Fibroblast of pulmonary artery (primary cell): ENCODE data around the gene ASGR1.

Experiments used
- DNase-seq: peaks from one replicate; pipeline ENCODE4 v3.0.0-alpha.2; 2010; ENCODE audit warnings: low read depth
- H3K4me3 ChIP-seq: replicated peaks from 2 replicates; pipeline ENCODE4 v1.5.1; 2011; ENCODE audit warnings: low read depth, mild to moderate bottlenecking, control low read depth, low read length, moderate library complexity
- TF ChIP-seq, protein P1 (sequence below): IDR thresholded peaks from 2 replicates; pipeline ENCODE4 v1.5.1; 2011; ENCODE audit warnings: mild to moderate bottlenecking, control low read depth, low read length, inconsistent platforms; ENCODE audit errors: missing control alignments

The ASGR1 gene

DNA sequence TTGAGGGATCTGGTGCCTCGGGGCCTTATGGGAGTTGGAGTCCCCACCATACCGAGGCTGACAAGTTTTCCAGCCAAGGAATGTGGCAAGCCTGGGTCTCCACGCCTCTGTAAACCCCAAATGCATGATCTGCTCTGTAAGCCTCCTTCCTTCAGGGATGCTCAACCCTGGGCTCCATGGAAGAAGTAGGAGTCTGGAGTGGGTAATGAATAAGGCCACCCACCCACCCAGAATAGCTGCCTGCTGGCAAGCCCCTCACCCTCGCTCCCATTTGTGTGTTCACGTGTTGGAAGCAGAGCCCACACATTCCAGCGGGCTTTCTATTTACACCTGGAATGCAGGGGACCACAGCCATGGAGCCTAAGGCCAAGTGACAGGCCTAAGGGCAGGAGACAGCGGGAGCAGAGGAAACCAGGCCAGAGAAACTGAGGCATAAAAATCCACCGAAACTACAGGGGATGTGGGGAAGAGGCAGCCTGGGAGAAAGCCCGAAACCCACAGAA, 36.0 kb upstream of the ASGR1 start:
- H3K4me3 ChIP-seq = peak overlapping the region; percentile 61
- TF ChIP-seq, protein P1, sequence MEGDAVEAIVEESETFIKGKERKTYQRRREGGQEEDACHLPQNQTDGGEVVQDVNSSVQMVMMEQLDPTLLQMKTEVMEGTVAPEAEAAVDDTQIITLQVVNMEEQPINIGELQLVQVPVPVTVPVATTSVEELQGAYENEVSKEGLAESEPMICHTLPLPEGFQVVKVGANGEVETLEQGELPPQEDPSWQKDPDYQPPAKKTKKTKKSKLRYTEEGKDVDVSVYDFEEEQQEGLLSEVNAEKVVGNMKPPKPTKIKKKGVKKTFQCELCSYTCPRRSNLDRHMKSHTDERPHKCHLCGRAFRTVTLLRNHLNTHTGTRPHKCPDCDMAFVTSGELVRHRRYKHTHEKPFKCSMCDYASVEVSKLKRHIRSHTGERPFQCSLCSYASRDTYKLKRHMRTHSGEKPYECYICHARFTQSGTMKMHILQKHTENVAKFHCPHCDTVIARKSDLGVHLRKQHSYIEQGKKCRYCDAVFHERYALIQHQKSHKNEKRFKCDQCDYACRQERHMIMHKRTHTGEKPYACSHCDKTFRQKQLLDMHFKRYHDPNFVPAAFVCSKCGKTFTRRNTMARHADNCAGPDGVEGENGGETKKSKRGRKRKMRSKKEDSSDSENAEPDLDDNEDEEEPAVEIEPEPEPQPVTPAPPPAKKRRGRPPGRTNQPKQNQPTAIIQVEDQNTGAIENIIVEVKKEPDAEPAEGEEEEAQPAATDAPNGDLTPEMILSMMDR = no peak
- DNase-seq = no peak

DNA sequence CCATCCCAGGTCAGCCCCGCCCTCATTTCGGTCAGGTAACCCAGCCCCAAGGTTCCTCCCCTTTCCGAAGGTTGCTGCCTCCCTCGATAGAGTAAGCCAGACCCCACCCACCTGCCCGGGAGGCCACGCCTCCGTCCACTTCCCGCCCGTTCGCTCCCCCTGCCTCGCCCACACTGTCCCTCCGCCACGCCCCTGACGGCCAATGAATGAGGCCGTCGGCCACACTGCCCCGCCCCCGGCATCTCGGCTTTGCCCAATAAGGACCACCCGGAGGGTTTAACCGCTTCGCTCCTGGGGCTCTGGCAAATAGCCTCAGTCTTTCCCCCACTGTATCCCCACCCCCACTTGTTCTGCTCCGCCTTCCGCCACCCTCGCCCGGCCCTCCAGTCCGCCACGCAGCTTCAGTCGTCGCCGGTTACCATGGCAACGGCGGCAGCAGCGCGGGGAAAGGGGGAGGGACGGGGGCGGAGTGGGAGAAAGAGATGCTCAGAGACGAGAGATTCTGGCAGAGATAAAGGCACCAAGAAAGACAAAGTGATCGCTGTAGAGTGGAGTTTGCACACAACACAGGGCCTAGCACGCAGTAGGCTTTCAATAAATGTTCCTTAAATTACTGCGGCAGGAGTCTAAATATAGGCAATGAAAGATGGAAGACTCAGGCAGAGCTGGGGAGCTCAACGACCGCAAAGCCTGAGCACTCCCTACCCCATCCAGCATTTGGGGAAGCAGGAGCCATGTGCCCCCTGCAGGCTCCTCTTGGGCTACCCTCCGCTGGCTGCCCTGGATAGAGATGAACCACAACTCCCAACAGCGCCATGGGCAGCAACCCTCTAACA, 35.3 kb upstream of the ASGR1 start:
- TF ChIP-seq, protein P1 = peak; percentile 57
- H3K4me3 ChIP-seq = peak overlapping the region; percentile 61
- peak; percentile 96 for DNase-seq

DNA sequence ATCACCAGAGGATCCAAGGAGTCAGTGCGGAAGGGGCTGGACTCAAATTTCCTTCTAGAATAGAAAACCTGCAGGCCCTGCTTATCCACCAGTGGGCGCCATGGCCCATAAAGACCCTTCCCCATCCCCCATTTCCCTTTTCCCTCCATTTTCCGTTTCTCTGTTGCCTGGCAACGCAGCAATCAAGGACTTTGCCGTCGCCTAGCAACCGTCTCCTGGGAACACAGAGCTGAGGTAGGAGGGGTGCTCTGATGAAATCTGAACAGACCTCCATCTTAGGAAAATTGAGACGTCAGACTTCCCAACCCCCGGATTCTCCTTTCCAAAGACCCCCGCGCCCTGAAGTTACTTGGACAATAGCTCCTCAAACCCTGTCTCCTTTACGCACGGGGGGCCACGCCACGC, 34.7 kb upstream of the ASGR1 start:
- peak overlapping the region; percentile 61 for H3K4me3 ChIP-seq
- peak; percentile 84 for DNase-seq

DNA sequence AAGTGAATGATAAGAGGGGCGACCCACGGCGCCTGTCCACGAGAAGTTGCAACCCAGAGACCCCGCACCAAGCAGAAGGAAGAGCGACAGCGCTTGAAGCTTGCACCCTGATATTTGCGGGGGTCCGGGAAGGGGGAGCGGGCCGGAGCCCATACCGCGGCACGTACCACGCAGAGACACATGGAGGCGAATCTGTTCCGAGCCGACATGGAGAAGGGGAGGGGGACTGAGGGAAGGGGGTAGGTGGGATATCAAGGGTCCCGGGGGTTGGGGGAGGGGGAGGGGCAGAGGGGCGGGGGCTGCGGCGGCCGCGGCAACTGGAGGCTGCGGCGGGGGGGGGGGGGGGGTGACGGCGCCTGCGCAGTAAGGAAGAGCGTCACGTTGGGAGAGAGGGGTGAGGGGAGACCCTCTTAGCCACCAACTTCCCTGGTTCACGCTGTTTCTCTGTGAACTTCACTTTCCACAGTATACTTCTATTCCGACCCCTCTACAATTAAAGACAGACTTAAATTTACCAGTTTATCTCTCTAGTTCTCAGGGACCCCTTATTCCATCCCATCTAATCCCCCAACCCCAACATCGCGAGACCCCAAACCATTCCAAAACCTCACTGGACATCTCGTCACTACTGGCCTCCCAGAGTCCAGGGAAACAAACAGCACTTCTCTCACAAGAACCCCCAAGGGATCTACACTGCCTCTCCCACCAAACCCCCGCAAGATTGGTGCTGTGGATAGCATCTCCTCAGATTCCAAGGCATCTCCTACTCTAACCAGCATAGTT, 32.5 kb upstream of the ASGR1 start:
- TF ChIP-seq, protein P1 = no peak

More for the DNA sequence above, 34.7 kb upstream of the ASGR1 start:
- TF ChIP-seq, protein P1 = peak; percentile 33

DNA sequence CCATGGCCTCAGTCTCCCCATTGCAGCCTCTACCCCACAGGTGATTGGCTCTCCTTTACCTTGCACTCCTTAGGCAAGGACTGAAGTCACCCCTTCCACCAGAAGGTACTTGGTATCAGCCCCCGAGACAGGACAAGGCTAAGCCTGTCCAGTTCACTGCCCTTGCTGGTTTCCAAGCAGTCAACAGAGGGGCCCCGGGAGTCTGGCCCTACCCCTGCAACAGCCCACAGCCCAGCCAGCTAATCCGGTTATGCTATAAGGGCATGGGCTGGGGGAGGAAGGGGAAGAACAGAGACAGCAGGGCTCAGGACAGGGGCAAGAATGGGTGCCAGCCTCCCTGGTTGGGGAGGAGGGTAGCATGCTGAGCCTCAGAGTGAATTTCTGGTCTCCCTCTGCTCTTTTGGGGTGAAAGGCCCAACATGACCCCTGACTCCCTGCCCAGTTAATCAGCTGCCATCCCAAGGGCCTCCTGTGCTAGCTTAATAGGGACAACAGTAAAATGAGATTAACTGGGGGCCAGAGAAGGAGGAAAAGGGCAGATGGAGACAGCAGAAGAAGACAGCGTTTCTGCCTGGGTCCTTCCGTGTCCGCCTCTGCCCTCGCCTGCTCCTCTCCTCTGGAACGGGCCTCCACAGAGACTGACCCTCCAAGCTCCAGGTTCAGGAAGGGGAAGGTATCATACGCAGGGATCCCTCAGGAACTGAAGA, 29.7 kb upstream of the ASGR1 start:
- DNase-seq = no peak
- TF ChIP-seq, protein P1 = no peak

More for the DNA sequence above, 32.5 kb upstream of the ASGR1 start:
- no peak for DNase-seq
- peak overlapping the region; percentile 29 for H3K4me3 ChIP-seq

DNA sequence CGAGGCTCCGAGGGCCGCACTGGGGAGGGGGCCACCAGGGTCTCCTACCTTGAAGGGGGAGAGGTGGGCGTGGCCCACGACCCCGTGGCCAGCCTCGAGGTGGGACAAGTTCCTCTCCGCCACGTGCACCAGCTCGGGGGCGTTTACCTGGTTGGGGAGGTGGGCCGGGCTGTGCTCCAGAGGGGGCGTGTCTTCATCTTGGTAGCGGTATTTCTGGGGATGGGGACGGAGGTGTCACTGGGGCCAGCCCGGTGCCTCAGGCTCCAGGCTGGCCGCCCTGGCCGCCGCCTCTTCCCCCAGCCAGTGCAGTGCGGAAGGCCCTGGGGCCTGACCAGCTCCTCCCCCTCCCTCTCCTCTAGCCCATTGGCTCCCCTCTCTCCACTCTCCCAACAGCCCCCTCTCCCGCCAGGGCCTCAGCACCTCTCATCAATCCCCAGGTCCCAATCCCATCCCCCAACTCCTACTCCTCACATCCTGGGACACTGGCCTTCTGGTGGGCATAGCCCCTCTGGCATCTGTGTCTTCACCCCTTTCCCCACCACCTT, 28.9 kb upstream of the ASGR1 start:
- DNase-seq = no peak
- TF ChIP-seq, protein P1 = no peak
- H3K4me3 ChIP-seq = no peak overlapping the region

More for the DNA sequence above, 29.7 kb upstream of the ASGR1 start:
- no peak overlapping the region for H3K4me3 ChIP-seq
